Measurements from ENCODE around the gene DSC1. TPM values are rescaled to one million over a fixed set of nuclear protein-coding genes. Genes with fewer than 3 reads are reported as not detected.
A peak's percentile ranks its signal among the peaks of the same experiment; 100 is the strongest.

DSC1 gene
- total and polyA plus RNA-seq, 5 experiments from 2014 or later = 11.3 to 26.0 (median 15.0) TPM

DNA sequence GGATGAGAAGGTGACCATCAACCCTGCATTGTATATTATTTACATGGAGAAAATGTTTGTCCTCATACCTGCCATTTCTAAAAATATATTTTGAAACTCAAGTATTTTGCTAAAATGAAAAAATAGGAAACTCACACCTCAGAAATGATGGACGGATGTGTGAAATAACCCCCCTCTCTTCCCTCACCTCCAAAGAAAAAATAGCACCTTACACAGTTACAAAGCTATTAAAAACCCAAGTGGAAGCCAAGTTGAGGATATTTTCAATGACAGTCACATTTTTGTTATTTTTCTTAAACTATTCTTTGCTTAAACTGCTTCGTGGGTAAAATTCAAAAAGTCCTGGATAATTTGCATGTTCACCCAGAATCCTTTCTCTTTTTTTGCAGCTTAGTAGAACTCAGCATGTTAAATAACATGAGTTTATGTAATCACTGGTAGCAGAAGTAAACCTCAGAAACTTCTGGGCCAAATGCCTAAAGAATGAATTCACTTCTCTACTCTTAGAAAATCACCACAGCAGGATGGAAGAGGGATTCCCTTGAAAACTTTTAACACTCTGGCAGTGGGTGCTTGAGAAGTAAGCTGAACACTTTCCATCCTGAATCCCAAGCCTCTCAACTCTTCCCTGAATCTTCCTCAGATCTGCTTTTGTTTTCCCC lies 768 bp downstream of the DSC1 start:
- no peak for ATAC-seq
- no peaks in the 10 kb centered on the region for H3K27me3 Mint-ChIP-seq
- DNase-seq = no peak
- peaks cover 0 to 4% (median 2%) of the 10 kb centered on the region in 9 donors for H3K9me3 Mint-ChIP-seq
- H3K36me3 Mint-ChIP-seq = peaks cover 0 to 16% (median 1%) of the 10 kb centered on the region in 3 donors
- peak overlapping the region; percentile 76 to 89 (median 86) for H3K4me3 Mint-ChIP-seq
- peaks cover 4 to 21% (median 9%) of the 10 kb centered on the region in 4 donors for H3K4me1 Mint-ChIP-seq
- peak overlapping the region; percentile 68 to 99 (median 94) for H3K27ac Mint-ChIP-seq
- POLR2A ChIA-PET = interaction anchor here (1.1 kb wide), 1 partner anchor 857 kb away, joined by 3 read pairs; the partner anchor contains the start of gene RNF125

DNA sequence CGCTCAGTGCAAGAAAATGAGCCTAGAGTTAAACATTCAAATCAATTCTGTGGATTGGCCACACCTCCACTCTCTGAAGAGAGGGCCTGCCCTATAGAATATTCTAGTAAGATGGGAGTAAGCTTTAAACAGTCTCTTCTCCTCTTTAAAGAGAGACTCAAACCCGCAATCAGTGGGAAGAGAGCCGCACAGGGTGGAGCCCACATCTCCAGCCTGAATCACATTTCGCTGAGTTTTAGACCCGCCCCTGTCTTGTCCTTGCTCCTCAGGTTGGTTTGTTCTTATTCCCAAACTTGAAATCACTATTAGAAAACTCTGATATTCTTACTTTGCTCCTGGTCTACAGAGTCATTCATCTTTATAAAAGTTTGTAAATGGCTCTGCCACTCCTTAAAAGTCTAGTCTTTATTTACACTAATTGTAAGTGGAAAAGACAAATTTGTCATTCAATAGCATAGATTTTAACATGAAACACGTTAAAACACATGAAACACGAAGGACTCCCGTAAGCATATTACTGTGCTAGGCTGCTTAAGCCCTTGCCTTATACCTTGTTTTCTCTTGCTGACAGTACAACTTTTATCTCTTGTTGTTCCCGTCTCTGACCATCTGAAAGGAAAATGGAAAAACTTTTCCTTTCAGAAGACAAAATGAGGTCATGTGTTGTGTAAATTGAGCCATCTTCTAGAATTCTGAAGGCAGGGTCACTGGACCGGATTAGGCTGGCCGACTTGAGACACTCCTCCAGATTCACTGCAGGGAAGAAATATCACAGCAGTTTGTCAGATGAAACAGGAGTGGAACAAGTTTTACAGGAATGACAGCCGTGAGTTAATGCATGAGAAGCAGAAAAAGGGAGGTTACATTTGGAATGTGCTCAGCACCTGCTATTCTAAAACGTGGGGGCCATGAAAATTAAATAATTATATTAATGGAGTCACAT lies 5.6 kb downstream of the DSC1 start:
- Mint-ChIP-seq H3K9me3 (peaks cover 0 to 6% (median 0%) of the 10 kb centered on the region in 9 donors), H3K27ac (no peak overlapping the region), H3K36me3 (peaks cover 0 to 37% (median 8%) of the 10 kb centered on the region in 3 donors), H3K27me3 (no peaks in the 10 kb centered on the region), H3K4me3 (peak overlapping the region in 1 of 10 donors; percentile 38), H3K4me1 (peaks cover 0 to 7% (median 0%) of the 10 kb centered on the region in 4 donors)
- POLR2A ChIA-PET = no interaction called here
- DNase-seq (no peak), ATAC-seq (no peak)

DNA sequence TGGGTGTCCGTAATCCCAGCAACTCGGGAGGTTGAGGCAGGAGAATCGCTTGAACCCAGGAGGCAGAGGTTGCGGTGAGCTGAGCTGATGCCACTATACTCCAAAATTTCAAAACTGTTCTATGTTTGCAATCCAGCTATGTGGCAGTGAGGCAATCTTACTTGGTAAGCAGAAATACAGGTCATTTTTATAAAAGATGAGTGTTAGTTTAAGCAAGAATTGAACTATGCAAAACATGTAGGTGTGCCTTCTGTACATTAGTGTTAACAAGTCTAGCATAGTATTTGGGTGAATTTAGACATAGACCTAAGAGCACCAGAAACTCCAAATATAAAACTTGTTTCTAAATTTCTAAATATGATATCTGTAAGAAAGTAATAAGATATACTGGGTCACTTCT lies 7.2 kb downstream of the DSC1 start:
- H3K27ac Mint-ChIP-seq = no peak overlapping the region
- no peak for DNase-seq

DNA sequence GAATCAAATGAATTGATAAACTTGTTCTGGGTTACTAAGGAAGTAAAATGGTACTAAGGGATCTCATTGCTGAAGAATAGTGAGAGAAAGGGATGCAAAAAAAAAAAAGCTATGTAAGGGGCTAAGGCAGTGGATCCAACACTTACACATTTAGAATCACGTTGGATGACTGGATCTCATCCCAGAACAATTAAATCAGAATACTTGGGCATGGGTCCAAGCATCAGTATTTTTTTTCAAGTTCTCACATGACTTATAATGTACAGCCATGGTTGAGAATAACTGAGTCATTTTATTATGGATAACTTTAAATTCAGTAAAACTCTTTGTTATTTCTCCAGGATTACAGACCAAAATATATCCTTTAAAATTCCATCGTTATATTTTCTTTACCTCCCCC lies 8.5 kb downstream of the DSC1 start:
- H3K27me3 Mint-ChIP-seq = no peaks in the 10 kb centered on the region
- no peak overlapping the region for H3K4me3 Mint-ChIP-seq
- peaks cover 0 to 41% (median 8%) of the 10 kb centered on the region in 3 donors for H3K36me3 Mint-ChIP-seq
- no peak for ATAC-seq
- POLR2A ChIA-PET = no interaction called here
- DNase-seq = no peak
- peaks cover 0 to 7% (median 0%) of the 10 kb centered on the region in 4 donors for H3K4me1 Mint-ChIP-seq
- no peak overlapping the region for H3K27ac Mint-ChIP-seq
- peaks cover 0 to 6% (median 0%) of the 10 kb centered on the region in 9 donors for H3K9me3 Mint-ChIP-seq

More for the DNA sequence above, 7.2 kb downstream of the DSC1 start:
- ATAC-seq = no peak
- Mint-ChIP-seq H3K36me3 (peaks cover 0 to 41% (median 8%) of the 10 kb centered on the region in 3 donors), H3K4me1 (peaks cover 0 to 7% (median 0%) of the 10 kb centered on the region in 4 donors), H3K27me3 (no peaks in the 10 kb centered on the region), H3K4me3 (no peak overlapping the region), H3K9me3 (peaks cover 0 to 6% (median 0%) of the 10 kb centered on the region in 9 donors)
- POLR2A ChIA-PET = no interaction called here

DNA sequence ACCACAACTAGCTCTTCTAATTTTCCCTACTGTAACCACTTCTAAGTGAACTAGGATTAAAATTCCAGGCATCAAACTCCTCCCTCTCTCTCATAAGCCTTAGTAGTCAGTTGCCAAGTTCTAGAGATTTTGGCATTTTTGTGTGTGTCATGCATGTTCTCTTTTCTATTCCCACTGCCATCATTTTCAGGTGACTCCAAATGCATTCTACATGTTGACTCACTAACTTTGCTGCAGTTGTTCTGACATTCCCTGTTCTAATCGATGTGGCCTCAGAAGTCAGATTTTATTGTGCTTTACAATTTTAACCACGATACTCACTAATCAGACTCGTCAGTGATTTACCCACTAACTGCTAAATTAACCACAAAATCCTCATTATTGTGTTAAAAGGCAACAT lies 13.3 kb downstream of the DSC1 start:
- DNase-seq (no peak), ATAC-seq (no peak)
- Mint-ChIP-seq H3K4me3 (no peak overlapping the region), H3K36me3 (peaks cover 8 to 40% (median 9%) of the 10 kb centered on the region in 3 donors), H3K27me3 (peaks cover 0 to 1% (median 0%) of the 10 kb centered on the region in 5 donors), H3K27ac (no peak overlapping the region), H3K9me3 (peaks cover 0 to 17% (median 6%) of the 10 kb centered on the region in 9 donors), H3K4me1 (peaks cover 0 to 4% (median under 1%) of the 10 kb centered on the region in 4 donors)
- POLR2A ChIA-PET = no interaction called here

DNA sequence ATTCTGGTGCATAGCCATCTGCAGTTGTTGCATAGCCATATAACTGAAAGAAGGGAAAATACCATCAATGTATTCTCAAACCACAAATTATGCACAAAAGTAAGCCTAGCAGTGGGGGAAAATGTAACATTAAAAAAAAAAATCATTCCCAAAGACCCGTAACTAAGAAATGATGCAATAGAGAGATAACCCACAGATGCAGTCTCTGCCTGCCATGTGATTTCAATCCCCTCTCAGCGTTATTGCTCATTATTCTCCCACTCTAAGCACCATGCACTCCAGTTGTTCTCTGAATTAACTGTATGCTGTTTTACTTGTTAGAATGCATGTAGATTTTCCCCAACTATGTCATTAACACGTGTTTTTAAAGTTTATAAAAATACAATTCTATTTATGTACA lies 14.1 kb downstream of the DSC1 start:
- peaks cover 8 to 37% (median 9%) of the 10 kb centered on the region in 3 donors for H3K36me3 Mint-ChIP-seq
- DNase-seq (no peak), ATAC-seq (no peak)
- peaks cover 0 to 2% (median under 1%) of the 10 kb centered on the region in 4 donors for H3K4me1 Mint-ChIP-seq
- POLR2A ChIA-PET = no interaction called here
- H3K27me3 Mint-ChIP-seq = peaks cover 0 to 1% (median 0%) of the 10 kb centered on the region in 5 donors
- H3K9me3 Mint-ChIP-seq = peaks cover 0 to 15% (median 6%) of the 10 kb centered on the region in 9 donors
- H3K27ac Mint-ChIP-seq = no peak overlapping the region
- H3K4me3 Mint-ChIP-seq = no peak overlapping the region

DNA sequence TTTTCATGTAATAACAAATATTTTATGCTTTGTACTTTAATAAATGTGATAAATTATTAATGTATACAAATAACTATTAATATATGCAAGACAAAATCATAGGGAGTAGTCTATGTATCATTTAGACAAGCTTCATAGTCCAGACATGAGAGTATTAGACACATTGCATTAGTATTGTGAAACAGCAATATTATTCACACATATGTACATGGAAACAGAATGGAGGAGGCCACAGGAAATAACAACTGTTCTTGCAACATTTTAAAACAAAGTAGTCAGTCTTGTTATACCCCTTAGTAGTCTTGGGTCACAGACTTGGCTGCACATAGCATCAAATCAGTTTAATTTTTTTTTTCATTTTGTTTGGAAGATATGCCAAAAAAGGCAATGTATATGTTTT lies 15.8 kb downstream of the DSC1 start:
- H3K4me1 Mint-ChIP-seq = peaks cover 0 to 2% (median 0%) of the 10 kb centered on the region in 4 donors
- peaks cover 0 to 15% (median 4%) of the 10 kb centered on the region in 9 donors for H3K9me3 Mint-ChIP-seq
- H3K27ac Mint-ChIP-seq = no peak overlapping the region
- POLR2A ChIA-PET = no interaction called here
- H3K36me3 Mint-ChIP-seq = peaks cover 8 to 38% (median 9%) of the 10 kb centered on the region in 3 donors
- H3K27me3 Mint-ChIP-seq = peaks cover 0 to 1% (median 0%) of the 10 kb centered on the region in 5 donors
- DNase-seq = no peak
- no peak overlapping the region for H3K4me3 Mint-ChIP-seq
- no peak for ATAC-seq

DNA sequence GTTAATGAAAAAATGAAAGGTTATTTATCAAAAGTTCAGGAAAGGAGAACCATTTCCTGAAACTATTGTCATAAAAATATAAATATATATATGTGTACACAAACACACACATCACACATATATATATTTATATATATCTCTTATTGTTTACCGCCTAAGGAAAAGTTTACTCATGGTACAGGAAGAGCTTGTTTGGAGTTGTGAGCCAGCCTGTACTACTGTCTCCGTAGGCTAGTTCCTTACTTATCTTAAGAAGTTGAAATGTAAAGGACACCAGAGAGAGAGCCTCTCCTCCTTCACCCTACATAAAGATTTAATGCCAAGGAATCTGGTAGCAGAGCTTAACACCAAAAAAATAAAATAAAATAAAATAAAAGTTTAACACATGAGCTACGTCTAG lies 19.6 kb downstream of the DSC1 start:
- peaks cover 0 to 2% (median 0%) of the 10 kb centered on the region in 4 donors for H3K4me1 Mint-ChIP-seq
- H3K36me3 Mint-ChIP-seq = peaks cover 8 to 50% (median 8%) of the 10 kb centered on the region in 3 donors
- no peak overlapping the region for H3K4me3 Mint-ChIP-seq
- POLR2A ChIA-PET = no interaction called here
- H3K27me3 Mint-ChIP-seq = peaks cover 0 to 1% (median 0%) of the 10 kb centered on the region in 5 donors
- no peak overlapping the region for H3K27ac Mint-ChIP-seq
- H3K9me3 Mint-ChIP-seq = peaks cover 0 to 14% (median 2%) of the 10 kb centered on the region in 9 donors
- DNase-seq = no peak
- no peak for ATAC-seq

DNA sequence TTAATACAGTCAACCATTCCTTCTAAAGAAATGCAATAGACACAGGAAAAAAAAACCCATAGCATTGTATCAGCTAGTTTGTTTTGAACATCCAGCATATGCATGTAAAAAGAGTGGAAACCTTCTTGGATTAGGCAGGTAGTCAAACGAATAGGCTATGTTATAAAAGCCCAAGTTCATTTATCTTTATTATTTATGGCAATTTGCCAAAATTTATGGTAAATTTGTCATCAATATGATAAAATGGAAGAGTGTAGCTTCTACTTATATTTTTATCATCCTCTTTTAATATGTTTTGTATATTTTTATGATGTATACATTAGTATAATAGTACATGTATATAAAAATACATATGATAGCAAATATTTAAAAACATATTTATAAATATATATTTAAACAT lies 23.9 kb downstream of the DSC1 start:
- POLR2A ChIA-PET = no interaction called here
- H3K4me1 Mint-ChIP-seq = no peaks in the 10 kb centered on the region
- no peaks in the 10 kb centered on the region for H3K27me3 Mint-ChIP-seq
- ATAC-seq (no peak), DNase-seq (no peak)
- peaks cover 0 to 44% (median 0%) of the 10 kb centered on the region in 3 donors for H3K36me3 Mint-ChIP-seq
- H3K9me3 Mint-ChIP-seq = peaks cover 0 to 3% (median 0%) of the 10 kb centered on the region in 9 donors
- H3K4me3 Mint-ChIP-seq = no peak overlapping the region
- no peak overlapping the region for H3K27ac Mint-ChIP-seq

DNA sequence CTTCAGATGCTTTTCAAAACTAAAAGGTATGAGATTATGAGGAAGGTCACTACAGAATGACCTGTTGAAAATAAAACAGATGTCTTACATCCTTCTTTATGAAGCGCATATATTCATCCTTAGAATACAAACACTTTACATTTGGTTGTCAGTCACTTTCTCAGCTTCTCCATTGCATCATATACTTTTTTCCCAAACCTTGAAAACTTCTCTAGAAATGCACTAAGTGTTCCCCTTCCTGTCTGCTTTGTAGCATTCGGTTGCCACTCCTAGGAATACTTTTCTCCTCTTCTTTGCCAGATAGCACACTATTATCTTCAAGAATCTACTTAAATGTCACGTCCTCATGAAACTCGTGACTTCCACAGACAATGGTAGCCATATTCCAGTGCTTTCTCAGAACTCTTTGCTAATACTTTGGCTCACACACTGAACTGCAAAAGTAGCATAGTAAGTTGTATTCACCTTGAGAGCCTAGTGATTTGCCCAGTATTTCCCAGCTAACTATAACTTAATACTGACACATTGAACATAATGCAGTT lies 27.6 kb downstream of the DSC1 start:
- H3K27ac Mint-ChIP-seq = no peak overlapping the region
- ATAC-seq (no peak), DNase-seq (no peak)
- no peaks in the 10 kb centered on the region for H3K27me3 Mint-ChIP-seq
- no peaks in the 10 kb centered on the region for H3K4me1 Mint-ChIP-seq
- H3K36me3 Mint-ChIP-seq = peaks cover 0 to 51% (median 1%) of the 10 kb centered on the region in 3 donors
- peaks cover 0 to 2% (median 0%) of the 10 kb centered on the region in 9 donors for H3K9me3 Mint-ChIP-seq
- no peak overlapping the region for H3K4me3 Mint-ChIP-seq
- POLR2A ChIA-PET = no interaction called here

DNA sequence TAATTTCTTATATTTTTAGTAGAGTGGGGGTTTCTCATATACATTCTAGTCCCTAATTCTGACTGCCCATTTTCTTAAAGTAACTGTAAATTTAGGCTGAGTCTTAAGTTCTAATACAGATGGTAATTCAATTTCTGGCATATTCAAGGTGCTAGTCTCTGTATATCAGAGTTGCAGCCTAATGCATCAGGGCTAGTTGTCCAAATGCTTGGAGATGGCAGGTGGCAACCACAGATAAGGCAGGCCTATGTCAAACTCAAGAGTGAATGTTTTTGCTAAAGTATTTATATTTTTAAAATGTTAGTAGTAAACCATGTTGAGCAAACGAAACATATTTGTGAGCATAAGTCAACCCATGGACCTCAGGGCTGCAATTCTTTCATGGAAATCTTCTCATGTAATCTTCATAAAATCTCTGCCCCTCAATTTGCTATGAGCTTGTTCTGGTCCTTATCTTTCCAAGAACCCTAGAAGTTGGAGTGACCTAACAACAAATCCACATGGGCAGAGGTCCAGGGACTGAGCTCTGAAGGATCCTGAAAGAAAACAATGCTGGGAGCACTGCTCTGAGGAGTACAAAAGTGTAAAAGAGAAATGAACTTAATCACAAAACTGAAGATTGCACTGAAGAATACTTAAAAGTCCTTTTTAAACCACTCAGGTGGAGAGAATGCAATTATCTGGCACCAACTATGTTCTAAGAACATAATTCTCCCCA lies 33.1 kb downstream of the DSC1 start:
- Mint-ChIP-seq H3K27ac (peak overlapping the region in 1 of 10 donors; percentile 22), H3K4me1 (peaks cover 0 to 4% (median 0%) of the 10 kb centered on the region in 4 donors), H3K27me3 (no peaks in the 10 kb centered on the region), H3K36me3 (peaks cover 0 to 30% (median 1%) of the 10 kb centered on the region in 3 donors), H3K4me3 (no peak overlapping the region), H3K9me3 (peaks cover 0 to 6% (median 0%) of the 10 kb centered on the region in 9 donors)
- ATAC-seq = no peak
- POLR2A ChIA-PET = no interaction called here
- DNase-seq = no peak

DNA sequence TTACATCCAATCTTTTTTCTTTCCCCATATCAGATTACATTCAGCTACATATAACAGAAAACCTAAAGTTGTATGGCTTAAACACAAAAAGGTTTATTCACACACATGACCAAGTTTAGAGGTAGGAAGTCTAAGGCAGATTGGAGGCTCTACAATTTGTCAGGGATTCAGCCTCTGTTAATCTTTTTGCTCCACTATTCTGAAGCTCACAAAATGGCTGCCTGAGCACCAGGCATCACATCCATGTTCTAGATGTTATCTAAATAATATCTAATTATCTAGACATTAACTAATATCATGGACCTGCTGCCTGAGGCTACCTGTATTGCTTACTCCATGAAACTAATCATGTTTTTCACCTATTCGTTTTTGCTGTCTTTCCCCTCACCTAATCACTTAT lies 36.8 kb downstream of the DSC1 start:
- Mint-ChIP-seq H3K4me3 (no peak overlapping the region), H3K27ac (no peak overlapping the region), H3K9me3 (peaks cover 0 to 6% (median 0%) of the 10 kb centered on the region in 9 donors), H3K36me3 (peaks cover 0 to 10% (median 0%) of the 10 kb centered on the region in 3 donors), H3K27me3 (no peaks in the 10 kb centered on the region), H3K4me1 (peaks cover 0 to 4% (median 0%) of the 10 kb centered on the region in 4 donors)
- POLR2A ChIA-PET = no interaction called here
- DNase-seq = no peak
- ATAC-seq = no peak
